DMS79 treated with DMSO at 0.1 percent for 48 hours (cell line): Measurements from ENCODE around the gene TRAF6.
"Not testable (repeated sequence)": the region's sequence is repeated elsewhere in the genome, so short reads cannot be mapped to it uniquely, and the experiment has no call there.

Experiments
- DNase-seq: peaks from one replicate; lab custom pipeline; 2025; lab: John Stamatoyannopoulos, UW

TRAF6 gene

GRCh38 chr11:36492724-36493304 lies 17.3 kb downstream of the TRAF6 start:
- DNase-seq: peak; percentile 50

GRCh38 chr11:36490026-36490806 lies 19.9 kb downstream of the TRAF6 start:
- DNase-seq: no peak

GRCh38 chr11:36488096-36488495 lies 22.0 kb downstream of the TRAF6 start:
- DNase-seq: no peak

- DNase-seq: no peak
Observed at GRCh38 chr11:36487619-36488018, 22.5 kb downstream of the TRAF6 start.

- DNase-seq: no peak
Observed at GRCh38 chr11:36485298-36486002, 24.6 kb downstream of the TRAF6 start.

GRCh38 chr11:36483042-36483441 lies 27.0 kb downstream of the TRAF6 start:
- not testable (repeated sequence) for DNase-seq

GRCh38 chr11:36480833-36481232 lies 29.2 kb downstream of the TRAF6 start:
- DNase-seq: no peak

- peak; percentile 70 for DNase-seq
Observed at GRCh38 chr11:36478700-36479329, 31.3 kb downstream of the TRAF6 start.

GRCh38 chr11:36475192-36475591 lies 34.9 kb downstream of the TRAF6 start:
- DNase-seq: no peak

- DNase-seq: peak; percentile 32
Observed at GRCh38 chr11:36471577-36471976, 38.5 kb downstream of the TRAF6 start.

GRCh38 chr11:36469881-36470802 lies 39.9 kb downstream of the TRAF6 start:
- DNase-seq: peak; percentile 12

GRCh38 chr11:36469063-36469462 lies 41.0 kb downstream of the TRAF6 start:
- no peak for DNase-seq

GRCh38 chr11:36467916-36468315 lies 42.2 kb downstream of the TRAF6 start:
- no peak for DNase-seq

GRCh38 chr11:36467012-36467411 lies 43.1 kb downstream of the TRAF6 start:
- DNase-seq: no peak

GRCh38 chr11:36465449-36466163 lies 44.5 kb downstream of the TRAF6 start:
- DNase-seq: no peak

- no peak for DNase-seq
Observed at GRCh38 chr11:36464720-36465119, 45.4 kb downstream of the TRAF6 start.

GRCh38 chr11:36463781-36464180 lies 46.3 kb downstream of the TRAF6 start:
- no peak for DNase-seq

GRCh38 chr11:36462321-36462720 lies 47.8 kb downstream of the TRAF6 start:
- no peak for DNase-seq

GRCh38 chr11:36460220-36460619 lies 49.9 kb downstream of the TRAF6 start:
- DNase-seq: no peak

- no peak for DNase-seq
Observed at GRCh38 chr11:36459046-36459445, 51.0 kb downstream of the TRAF6 start.
